HL-60 (cell line): Measurements from ENCODE around the gene KRTAP9-3.

Experiments used
- DNase-seq, 2 experiments: peaks; one replicate each; pipeline ENCODE4 v3.0.0-alpha.2; 2010 to 2020; ENCODE audit warnings: low read depth in 1 of 2, low spot score in 1 of 2
- H3K27ac ChIP-seq: fragments of 250-450 bp; sonication (Bioruptor Pico); replicated peaks from 2 replicates; pipeline ENCODE4 v1.5.1; 2020; ENCODE audit warnings: mild to moderate bottlenecking, moderate library complexity
- H3K27me3 ChIP-seq: fragments of 250-450 bp; sonication (Bioruptor Pico); 2 replicates; pipeline ENCODE4 v1.5.1; 2021; ENCODE audit warnings: mild to moderate bottlenecking, moderate library complexity; ENCODE audit not compliant: insufficient read depth, poor library complexity, severe bottlenecking
- H3K4me3 ChIP-seq: replicated peaks from 2 replicates; pipeline ENCODE4 v1.5.1; 2011; ENCODE audit warnings: mild to moderate bottlenecking, control low read depth, low read length; ENCODE audit not compliant: insufficient read depth
- GABPA ChIP-seq: IDR thresholded peaks from 2 replicates; pipeline ENCODE4 v1.6.1; 2012; ENCODE audit warnings: low read depth
- POLR2AphosphoS5 ChIP-seq: IDR thresholded peaks from 2 replicates; pipeline ENCODE4 v1.6.1; 2012; ENCODE audit warnings: low read depth
- SPI1 ChIP-seq: IDR thresholded peaks from 2 replicates; pipeline ENCODE4 v1.6.1; 2012; ENCODE audit warnings: low read depth, mild to moderate bottlenecking, borderline replicate concordance
- TF ChIP-seq, protein P1 (sequence below): IDR thresholded peaks from 2 replicates; pipeline ENCODE4 v1.6.1; 2012; ENCODE audit warnings: low read depth; ENCODE audit not compliant: insufficient replicate concordance
- TF ChIP-seq, protein P2 (sequence below): IDR thresholded peaks from one replicate; pipeline ENCODE4 v1.5.1; 2011; ENCODE audit warnings: low read length, control low read depth, inconsistent platforms; ENCODE audit not compliant: insufficient read depth

Gene KRTAP9-3

DNA sequence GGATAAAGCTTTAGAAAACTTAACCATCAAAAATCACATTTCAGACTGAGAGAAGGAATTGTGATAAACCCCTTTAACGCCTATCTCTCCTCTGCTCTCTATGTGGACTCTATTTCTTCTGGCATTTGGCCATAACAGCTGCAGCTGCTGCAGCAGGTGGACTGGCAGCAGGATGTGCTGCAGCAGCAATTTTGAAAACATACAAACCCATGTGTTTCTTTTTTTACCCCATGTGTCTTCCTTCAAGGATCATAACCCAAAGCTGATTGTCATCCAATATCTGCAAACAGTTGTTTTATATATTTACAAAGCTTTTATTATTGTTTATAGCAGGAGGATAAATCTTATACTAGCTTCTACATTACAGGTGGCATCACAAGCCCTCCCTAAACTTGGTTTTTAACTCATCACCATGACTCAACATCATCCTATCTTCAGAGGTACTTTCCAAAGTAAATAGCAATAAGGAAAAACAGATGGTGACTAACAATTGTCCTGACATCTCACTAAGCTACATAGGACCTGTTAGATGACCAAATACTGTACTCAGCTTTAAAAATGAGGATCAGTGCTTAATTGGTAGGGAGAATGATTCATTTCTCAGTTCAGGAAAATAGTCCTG, 20.3 kb upstream of the KRTAP9-3 start:
- no peak for DNase-seq

DNA sequence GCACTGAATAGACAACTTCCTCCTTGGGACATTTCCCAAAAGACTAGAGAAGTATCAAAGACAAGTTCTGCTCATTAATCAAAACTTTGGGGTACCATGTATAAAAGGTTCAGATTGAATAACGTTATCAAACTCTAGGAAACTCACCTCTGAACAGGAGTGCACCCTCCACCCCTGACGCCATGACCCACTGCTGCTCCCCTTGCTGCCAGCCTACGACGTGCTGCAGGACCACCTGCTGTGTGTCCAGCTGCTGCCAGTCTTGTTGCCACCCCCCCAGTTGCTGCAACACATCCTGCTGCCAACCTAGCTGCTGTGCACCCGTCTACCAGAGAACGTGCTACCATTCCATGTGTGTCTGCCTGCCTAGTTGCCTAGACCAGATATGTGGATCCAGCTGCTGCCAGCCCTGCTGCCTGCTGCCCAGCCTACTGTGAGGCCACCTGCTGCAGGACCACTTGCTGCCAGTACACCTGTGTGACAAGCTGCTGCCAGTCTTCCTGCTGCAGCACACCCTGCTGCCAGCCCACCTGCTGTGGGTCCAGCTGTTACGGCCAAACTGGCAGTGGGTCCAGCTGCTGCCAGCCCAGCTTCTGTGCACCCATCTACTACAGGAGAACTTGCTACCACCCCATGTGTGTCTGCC, 19.6 kb upstream of the KRTAP9-3 start:
- H3K4me3 ChIP-seq: no peak overlapping the region
- H3K27me3 ChIP-seq: peaks cover 3% of the 10 kb centered on the region
- DNase-seq: no peak
- TF ChIP-seq, protein P1, sequence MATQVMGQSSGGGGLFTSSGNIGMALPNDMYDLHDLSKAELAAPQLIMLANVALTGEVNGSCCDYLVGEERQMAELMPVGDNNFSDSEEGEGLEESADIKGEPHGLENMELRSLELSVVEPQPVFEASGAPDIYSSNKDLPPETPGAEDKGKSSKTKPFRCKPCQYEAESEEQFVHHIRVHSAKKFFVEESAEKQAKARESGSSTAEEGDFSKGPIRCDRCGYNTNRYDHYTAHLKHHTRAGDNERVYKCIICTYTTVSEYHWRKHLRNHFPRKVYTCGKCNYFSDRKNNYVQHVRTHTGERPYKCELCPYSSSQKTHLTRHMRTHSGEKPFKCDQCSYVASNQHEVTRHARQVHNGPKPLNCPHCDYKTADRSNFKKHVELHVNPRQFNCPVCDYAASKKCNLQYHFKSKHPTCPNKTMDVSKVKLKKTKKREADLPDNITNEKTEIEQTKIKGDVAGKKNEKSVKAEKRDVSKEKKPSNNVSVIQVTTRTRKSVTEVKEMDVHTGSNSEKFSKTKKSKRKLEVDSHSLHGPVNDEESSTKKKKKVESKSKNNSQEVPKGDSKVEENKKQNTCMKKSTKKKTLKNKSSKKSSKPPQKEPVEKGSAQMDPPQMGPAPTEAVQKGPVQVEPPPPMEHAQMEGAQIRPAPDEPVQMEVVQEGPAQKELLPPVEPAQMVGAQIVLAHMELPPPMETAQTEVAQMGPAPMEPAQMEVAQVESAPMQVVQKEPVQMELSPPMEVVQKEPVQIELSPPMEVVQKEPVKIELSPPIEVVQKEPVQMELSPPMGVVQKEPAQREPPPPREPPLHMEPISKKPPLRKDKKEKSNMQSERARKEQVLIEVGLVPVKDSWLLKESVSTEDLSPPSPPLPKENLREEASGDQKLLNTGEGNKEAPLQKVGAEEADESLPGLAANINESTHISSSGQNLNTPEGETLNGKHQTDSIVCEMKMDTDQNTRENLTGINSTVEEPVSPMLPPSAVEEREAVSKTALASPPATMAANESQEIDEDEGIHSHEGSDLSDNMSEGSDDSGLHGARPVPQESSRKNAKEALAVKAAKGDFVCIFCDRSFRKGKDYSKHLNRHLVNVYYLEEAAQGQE: no peak
- TF ChIP-seq POLR2AphosphoS5: no peak
- no peak for TF ChIP-seq SPI1
- no peak for TF ChIP-seq GABPA
- TF ChIP-seq, protein P2, sequence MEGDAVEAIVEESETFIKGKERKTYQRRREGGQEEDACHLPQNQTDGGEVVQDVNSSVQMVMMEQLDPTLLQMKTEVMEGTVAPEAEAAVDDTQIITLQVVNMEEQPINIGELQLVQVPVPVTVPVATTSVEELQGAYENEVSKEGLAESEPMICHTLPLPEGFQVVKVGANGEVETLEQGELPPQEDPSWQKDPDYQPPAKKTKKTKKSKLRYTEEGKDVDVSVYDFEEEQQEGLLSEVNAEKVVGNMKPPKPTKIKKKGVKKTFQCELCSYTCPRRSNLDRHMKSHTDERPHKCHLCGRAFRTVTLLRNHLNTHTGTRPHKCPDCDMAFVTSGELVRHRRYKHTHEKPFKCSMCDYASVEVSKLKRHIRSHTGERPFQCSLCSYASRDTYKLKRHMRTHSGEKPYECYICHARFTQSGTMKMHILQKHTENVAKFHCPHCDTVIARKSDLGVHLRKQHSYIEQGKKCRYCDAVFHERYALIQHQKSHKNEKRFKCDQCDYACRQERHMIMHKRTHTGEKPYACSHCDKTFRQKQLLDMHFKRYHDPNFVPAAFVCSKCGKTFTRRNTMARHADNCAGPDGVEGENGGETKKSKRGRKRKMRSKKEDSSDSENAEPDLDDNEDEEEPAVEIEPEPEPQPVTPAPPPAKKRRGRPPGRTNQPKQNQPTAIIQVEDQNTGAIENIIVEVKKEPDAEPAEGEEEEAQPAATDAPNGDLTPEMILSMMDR: no peak
- no peak overlapping the region for H3K27ac ChIP-seq

More for the DNA sequence above, 20.3 kb upstream of the KRTAP9-3 start:
- no peak overlapping the region for H3K4me3 ChIP-seq
- H3K27me3 ChIP-seq: peaks cover 7% of the 10 kb centered on the region
- no peak overlapping the region for H3K27ac ChIP-seq
- no peak for TF ChIP-seq GABPA
- TF ChIP-seq, protein P2: no peak
- TF ChIP-seq SPI1: no peak
- TF ChIP-seq, protein P1: no peak
- no peak for TF ChIP-seq POLR2AphosphoS5

DNA sequence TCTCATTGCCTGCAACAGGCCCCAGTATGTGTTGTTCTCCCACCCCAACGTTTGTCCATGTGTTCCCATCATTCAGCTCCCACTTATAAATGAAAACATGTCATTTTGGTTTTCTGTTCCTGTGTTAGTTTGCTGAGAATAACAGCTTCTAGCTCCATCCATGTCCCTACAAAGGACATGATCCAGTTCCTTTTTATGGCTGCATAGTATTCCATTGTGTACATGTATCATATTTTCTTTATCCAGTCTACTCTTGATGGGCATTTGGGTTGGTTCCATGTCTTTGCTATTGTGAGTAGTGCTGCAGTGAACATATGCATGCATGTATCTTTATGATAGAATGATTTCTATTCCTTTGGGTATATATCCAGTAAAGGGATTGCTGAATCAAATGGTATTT, 16.6 kb upstream of the KRTAP9-3 start:
- DNase-seq: no peak
- H3K27ac ChIP-seq: no peak overlapping the region
- H3K27me3 ChIP-seq: no peaks in the 10 kb centered on the region
- no peak for TF ChIP-seq SPI1
- no peak for TF ChIP-seq GABPA
- H3K4me3 ChIP-seq: no peak overlapping the region

DNA sequence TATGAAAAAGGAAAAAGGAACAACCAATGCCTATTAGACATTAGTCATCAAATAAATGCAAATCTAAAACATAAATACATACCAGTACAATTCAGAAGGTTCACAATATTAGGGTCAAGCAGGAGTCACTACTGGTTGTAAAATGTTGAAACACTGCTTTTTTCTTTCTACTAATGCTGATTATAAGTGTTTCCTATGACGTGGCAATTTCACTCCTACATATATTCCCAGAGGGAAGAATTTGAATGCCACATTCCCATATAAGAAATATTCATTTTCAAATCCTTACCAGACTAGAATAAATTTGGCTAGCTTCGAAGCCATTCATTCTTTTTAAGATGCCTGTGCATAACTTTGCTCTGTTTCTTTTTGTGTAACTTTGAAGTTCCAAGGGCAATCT, 8.4 kb upstream of the KRTAP9-3 start:
- no peaks in the 10 kb centered on the region for H3K27me3 ChIP-seq
- TF ChIP-seq SPI1: no peak
- no peak for TF ChIP-seq POLR2AphosphoS5
- no peak for TF ChIP-seq GABPA
- TF ChIP-seq, protein P1: no peak
- TF ChIP-seq, protein P2: no peak
- DNase-seq: no peak
- no peak overlapping the region for H3K4me3 ChIP-seq
- no peak overlapping the region for H3K27ac ChIP-seq
